Testis (tissue), 2 donors: ENCODE results near the gene MSI2.

Experiments used
- POLR2A ChIP-seq: fragments of 450-650 bp; IDR thresholded peaks from one replicate; pipeline ENCODE4 v1.6.1; 2017; ENCODE audit warnings: antibody characterized with exemption, mild to moderate bottlenecking, moderate library complexity
- TF ChIP-seq, protein P1 (sequence below), 3 experiments: fragments of 450-650 bp in 2 of 3; fragments of 200-600 bp in 1 of 3; sonication (generic) in 1 of 3; IDR thresholded peaks; one replicate each; pipeline ENCODE4 v1.5.1; 2016 to 2019; ENCODE audit warnings: antibody characterized with exemption in 3 of 3, mild to moderate bottlenecking in 2 of 3, moderate library complexity in 1 of 3

DNA sequence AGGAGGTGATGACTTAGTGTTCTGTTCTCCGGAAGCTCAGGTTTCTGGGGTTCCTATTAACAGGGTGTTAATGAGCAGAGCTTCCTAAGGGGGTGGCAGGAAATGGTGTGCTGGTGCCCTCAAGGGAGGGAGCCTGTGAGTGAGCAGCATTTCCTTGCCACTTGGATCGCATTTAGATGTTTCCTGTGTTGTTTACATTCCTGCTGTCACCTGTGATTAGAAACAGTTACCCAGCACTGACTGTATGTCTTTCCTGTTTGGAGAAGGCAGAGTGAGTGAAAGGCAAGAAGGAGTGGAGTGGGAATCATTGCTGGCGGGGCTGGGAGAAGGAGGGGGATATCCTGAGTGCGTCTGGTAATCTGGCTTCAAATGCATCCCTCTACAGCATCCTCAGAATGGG is 274.2 kb downstream of the MSI2 start:
- TF ChIP-seq, protein P1, sequence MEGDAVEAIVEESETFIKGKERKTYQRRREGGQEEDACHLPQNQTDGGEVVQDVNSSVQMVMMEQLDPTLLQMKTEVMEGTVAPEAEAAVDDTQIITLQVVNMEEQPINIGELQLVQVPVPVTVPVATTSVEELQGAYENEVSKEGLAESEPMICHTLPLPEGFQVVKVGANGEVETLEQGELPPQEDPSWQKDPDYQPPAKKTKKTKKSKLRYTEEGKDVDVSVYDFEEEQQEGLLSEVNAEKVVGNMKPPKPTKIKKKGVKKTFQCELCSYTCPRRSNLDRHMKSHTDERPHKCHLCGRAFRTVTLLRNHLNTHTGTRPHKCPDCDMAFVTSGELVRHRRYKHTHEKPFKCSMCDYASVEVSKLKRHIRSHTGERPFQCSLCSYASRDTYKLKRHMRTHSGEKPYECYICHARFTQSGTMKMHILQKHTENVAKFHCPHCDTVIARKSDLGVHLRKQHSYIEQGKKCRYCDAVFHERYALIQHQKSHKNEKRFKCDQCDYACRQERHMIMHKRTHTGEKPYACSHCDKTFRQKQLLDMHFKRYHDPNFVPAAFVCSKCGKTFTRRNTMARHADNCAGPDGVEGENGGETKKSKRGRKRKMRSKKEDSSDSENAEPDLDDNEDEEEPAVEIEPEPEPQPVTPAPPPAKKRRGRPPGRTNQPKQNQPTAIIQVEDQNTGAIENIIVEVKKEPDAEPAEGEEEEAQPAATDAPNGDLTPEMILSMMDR (IDR thresholded peaks at IDR 0.05) = no peak
- TF ChIP-seq POLR2A = no peak
